ENCODE measurements around the gene TMPRSS6. TPM values are rescaled to one million over a fixed set of nuclear protein-coding genes. Genes with fewer than 3 reads are reported as not detected.

The TMPRSS6 gene
- total and polyA plus RNA-seq, 2 of the 13 experiments (the other 11 are each of a cell fraction or from before 2014, with no cell fraction given), result 4.2 to 4.8 TPM

- TF ChIP-seq, protein P1, sequence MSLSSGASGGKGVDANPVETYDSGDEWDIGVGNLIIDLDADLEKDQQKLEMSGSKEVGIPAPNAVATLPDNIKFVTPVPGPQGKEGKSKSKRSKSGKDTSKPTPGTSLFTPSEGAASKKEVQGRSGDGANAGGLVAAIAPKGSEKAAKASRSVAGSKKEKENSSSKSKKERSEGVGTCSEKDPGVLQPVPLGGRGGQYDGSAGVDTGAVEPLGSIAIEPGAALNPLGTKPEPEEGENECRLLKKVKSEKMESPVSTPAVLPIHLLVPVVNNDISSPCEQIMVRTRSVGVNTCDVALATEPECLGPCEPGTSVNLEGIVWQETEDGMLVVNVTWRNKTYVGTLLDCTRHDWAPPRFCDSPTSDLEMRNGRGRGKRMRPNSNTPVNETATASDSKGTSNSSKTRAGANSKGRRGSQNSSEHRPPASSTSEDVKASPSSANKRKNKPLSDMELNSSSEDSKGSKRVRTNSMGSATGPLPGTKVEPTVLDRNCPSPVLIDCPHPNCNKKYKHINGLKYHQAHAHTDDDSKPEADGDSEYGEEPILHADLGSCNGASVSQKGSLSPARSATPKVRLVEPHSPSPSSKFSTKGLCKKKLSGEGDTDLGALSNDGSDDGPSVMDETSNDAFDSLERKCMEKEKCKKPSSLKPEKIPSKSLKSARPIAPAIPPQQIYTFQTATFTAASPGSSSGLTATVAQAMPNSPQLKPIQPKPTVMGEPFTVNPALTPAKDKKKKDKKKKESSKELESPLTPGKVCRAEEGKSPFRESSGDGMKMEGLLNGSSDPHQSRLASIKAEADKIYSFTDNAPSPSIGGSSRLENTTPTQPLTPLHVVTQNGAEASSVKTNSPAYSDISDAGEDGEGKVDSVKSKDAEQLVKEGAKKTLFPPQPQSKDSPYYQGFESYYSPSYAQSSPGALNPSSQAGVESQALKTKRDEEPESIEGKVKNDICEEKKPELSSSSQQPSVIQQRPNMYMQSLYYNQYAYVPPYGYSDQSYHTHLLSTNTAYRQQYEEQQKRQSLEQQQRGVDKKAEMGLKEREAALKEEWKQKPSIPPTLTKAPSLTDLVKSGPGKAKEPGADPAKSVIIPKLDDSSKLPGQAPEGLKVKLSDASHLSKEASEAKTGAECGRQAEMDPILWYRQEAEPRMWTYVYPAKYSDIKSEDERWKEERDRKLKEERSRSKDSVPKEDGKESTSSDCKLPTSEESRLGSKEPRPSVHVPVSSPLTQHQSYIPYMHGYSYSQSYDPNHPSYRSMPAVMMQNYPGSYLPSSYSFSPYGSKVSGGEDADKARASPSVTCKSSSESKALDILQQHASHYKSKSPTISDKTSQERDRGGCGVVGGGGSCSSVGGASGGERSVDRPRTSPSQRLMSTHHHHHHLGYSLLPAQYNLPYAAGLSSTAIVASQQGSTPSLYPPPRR (CRISPR knock-in tag; IDR thresholded peaks at IDR 0.05; ENCODE audit: borderline replicate concordance), result peak; percentile 83; the same call in 1 of the 2 replicates
- TF ChIP-seq MBD4 (IDR thresholded peaks at IDR 0.05; ENCODE audit: borderline replicate concordance, low read length) (no peak), ZNF576 (CRISPR knock-in tag; IDR thresholded peaks at IDR 0.05) (0 out of 2 replicates have a peak, but pooled peaks have one; percentile 9), ZNF446 (CRISPR knock-in tag; IDR thresholded peaks at IDR 0.05) (no peak), HNRNPLL (IDR thresholded peaks at IDR 0.05; ENCODE audit: low read depth, low read length, poor library complexity, severe bottlenecking) (peak; percentile 18), ZNF775 (CRISPR knock-in tag; IDR thresholded peaks at IDR 0.05; ENCODE audit: borderline replicate concordance) (no peak), ZNF136 (CRISPR knock-in tag; IDR thresholded peaks at IDR 0.05; ENCODE audit: low read depth) (no peak), RBM22 (optimal IDR thresholded peaks at IDR 0.05; ENCODE audit: low read length) (peak; percentile 55), TFDP2 (CRISPR knock-in tag; IDR thresholded peaks at IDR 0.05) (no peak), MEIS2 (CRISPR knock-in tag; IDR thresholded peaks at IDR 0.05) (peak; percentile 46; the same call in 1 of the 2 replicates), TAF15 (IDR thresholded peaks at IDR 0.05; ENCODE audit: low read depth, low read length, poor library complexity, severe bottlenecking) (peak; percentile 48), EHMT2 (IDR thresholded peaks at IDR 0.05; ENCODE audit: borderline replicate concordance, low read depth, low read length) (no peak), SPEN (CRISPR knock-in tag; IDR thresholded peaks at IDR 0.05; ENCODE audit: low read depth) (peak; percentile 66; the same call in 1 of the 2 replicates), BCL6 (CRISPR knock-in tag; IDR thresholded peaks at IDR 0.05) (peak; percentile 70; the same call in 1 of the 2 replicates)
- TF ChIP-seq, protein P2, sequence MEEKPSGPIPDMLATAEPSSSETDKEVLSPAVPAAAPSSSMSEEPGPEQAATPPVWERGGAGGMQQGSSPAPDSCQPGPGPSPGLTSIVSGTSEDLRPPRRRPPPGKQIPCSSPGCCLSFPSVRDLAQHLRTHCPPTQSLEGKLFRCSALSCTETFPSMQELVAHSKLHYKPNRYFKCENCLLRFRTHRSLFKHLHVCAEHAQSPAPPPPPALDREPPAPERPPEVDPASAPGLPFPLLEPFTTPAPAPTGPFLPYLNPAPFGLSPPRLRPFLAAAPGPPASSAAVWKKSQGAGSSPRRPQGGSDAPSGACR (CRISPR knock-in tag; IDR thresholded peaks at IDR 0.05), result peak; percentile 93
- TF ChIP-seq, protein P3, sequence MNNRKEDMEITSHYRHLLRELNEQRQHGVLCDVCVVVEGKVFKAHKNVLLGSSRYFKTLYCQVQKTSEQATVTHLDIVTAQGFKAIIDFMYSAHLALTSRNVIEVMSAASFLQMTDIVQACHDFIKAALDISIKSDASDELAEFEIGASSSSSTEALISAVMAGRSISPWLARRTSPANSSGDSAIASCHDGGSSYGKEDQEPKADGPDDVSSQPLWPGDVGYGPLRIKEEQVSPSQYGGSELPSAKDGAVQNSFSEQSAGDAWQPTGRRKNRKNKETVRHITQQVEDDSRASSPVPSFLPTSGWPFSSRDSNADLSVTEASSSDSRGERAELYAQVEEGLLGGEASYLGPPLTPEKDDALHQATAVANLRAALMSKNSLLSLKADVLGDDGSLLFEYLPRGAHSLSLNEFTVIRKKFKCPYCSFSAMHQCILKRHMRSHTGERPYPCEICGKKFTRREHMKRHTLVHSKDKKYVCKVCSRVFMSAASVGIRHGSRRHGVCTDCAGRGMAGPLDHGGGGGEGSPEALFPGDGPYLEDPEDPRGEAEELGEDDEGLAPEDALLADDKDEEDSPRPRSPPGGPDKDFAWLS (CRISPR knock-in tag; IDR thresholded peaks at IDR 0.05; ENCODE audit: borderline replicate concordance), result no peak
- TF ChIP-seq, protein P4, sequence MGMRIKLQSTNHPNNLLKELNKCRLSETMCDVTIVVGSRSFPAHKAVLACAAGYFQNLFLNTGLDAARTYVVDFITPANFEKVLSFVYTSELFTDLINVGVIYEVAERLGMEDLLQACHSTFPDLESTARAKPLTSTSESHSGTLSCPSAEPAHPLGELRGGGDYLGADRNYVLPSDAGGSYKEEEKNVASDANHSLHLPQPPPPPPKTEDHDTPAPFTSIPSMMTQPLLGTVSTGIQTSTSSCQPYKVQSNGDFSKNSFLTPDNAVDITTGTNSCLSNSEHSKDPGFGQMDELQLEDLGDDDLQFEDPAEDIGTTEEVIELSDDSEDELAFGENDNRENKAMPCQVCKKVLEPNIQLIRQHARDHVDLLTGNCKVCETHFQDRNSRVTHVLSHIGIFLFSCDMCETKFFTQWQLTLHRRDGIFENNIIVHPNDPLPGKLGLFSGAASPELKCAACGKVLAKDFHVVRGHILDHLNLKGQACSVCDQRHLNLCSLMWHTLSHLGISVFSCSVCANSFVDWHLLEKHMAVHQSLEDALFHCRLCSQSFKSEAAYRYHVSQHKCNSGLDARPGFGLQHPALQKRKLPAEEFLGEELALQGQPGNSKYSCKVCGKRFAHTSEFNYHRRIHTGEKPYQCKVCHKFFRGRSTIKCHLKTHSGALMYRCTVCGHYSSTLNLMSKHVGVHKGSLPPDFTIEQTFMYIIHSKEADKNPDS (CRISPR knock-in tag; IDR thresholded peaks at IDR 0.05), result peak; percentile 70; the same call in 1 of the 2 replicates
These were observed 85.7 kb downstream of the TMPRSS6 start (continued) for GRCh38 chr22:37023743-37024338.
